OCI-LY1 (cell line): ENCODE data around the gene STX3.

Source experiments
- CTCF ChIP-seq: fragments of 200-600 bp; sonication (generic), shearing (Covaris generic); IDR thresholded peaks from 2 replicates; pipeline ENCODE4 v1.5.1; 2017; ENCODE audit warnings: mild to moderate bottlenecking, antibody characterized with exemption, low read length, moderate library complexity, mixed read lengths
- EZH2 ChIP-seq: fragments of 200-600 bp; sonication (generic), shearing (Covaris generic); IDR thresholded peaks from 2 replicates; pipeline ENCODE4 v1.8.0; 2017; ENCODE audit warnings: borderline replicate concordance, mixed run types, mild to moderate bottlenecking, antibody characterized with exemption, low read length, moderate library complexity, mixed read lengths

GRCh38 chr11:59771605-59772004 is 16.4 kb downstream of the STX3 start:
- TF ChIP-seq CTCF, result no peak
- TF ChIP-seq EZH2, result no peak
